GM10266 (cell line): ENCODE measurements around the gene H2AZ2.

ENCODE experiments used
- DNase-seq: peaks from one replicate; pipeline ENCODE4 v3.0.0; 2012; ENCODE audit errors: extremely low spot score
- CTCF ChIP-seq: IDR thresholded peaks from 2 replicates; pipeline ENCODE4 v1.5.1; 2012; ENCODE audit warnings: mild to moderate bottlenecking, low read depth; ENCODE audit not compliant: control insufficient read depth, insufficient read depth; ENCODE audit errors: missing control alignments

The H2AZ2 gene

DNA sequence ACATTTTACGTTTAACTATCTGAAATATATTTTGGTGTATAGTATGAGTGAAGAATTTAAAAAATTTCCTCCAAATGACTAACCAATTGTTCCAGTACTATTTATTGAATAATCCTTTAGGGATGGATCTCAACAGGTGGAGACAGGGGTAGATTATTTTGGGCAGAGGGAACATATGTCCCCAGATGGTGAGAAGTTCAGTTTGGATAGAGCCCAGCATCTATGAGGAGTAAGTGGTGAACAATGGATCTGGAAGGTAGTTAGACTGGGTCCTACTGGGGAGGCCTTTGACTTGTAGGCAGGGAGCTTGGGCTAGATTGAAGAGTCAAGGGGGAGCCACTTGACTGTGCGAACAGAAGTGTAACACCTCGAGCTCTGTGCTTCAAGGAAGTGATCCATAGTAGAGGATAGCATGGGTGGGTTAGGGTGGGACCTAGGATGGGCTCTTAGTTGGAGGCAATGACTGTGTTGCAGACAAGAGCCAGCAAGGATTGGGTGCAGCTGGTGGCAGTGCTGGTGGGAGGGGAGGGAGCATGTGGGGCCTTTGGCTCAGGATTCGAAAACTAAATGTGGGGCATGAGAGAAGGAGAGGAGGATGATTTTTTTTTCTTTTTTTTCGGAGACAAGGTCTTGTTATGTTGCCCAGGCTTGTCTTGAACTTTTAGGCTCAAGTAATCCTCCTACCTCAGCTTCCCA lies 41.3 kb upstream of the H2AZ2 start:
- no peak for DNase-seq
- no peak for TF ChIP-seq CTCF

DNA sequence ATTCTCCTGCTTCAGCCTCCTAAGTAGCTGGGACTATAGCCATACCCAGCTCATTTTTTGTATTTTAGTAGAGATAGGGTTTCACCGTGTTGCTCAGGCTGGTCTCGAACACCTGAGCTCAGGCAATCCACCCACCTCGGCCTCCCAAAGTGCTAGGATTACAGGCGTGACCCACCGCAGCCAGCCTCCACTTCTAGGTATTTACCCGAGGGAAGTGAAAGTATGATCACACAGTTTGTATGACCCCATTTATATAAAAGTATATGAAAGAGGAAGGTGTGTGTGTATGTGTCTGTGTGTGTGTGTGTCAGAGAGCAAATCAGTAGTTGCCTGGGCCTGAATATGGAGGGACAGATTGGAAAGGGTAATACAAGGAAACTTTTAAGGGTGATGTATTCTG lies 39.4 kb upstream of the H2AZ2 start:
- no peak for DNase-seq
- TF ChIP-seq CTCF, result no peak

GRCh38 chr7:44885394-44886317 lies 37.8 kb upstream of the H2AZ2 start, which contains the start of gene PURB:
PURB (minus strand) TSS chr7:44885530; CDS start chr7:44885348, 182 bp downstream.
- peak; percentile 96 for DNase-seq
- no peak for TF ChIP-seq CTCF

- DNase-seq, result peak; percentile 54
Measured at GRCh38 chr7:44884621-44885393, 36.9 kb upstream of the H2AZ2 start.

DNA sequence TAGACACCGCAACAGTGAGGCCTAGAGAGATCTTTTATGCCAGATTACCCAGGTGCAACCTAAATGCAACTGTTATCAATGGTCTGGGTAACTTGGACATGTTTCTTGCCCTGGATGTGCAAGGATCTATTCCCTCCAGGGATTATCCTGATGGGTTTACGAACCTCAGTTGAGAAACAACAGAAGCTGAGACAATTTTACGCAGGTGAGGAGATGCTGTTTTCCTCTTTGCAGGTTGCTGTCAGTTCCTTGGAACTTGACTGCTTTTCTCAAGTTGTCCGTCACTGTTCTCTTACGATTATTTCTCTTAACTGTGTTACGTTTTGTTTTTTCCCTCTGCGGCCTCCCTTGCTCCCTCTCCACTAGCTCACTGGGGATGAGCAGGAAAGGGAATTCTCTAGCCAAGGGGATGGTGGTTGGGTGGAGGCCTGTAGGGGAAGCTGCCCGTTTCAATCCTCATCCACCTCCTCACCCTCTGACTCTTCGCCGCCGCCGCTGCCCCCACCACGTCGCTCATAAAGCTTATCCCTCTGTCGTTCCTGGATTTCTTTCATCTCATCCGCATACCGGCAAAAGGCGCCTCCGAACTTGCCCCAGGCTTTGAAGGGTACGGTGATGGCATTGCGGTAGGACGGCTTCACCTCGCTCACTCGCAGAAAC lies 36.2 kb upstream of the H2AZ2 start:
- DNase-seq, result no peak
- TF ChIP-seq CTCF, result no peak

More at GRCh38 chr7:44884621-44885393, 36.9 kb upstream of the H2AZ2 start:
- no peak for TF ChIP-seq CTCF

- TF ChIP-seq CTCF, result no peak
- DNase-seq, result no peak
Measured at GRCh38 chr7:44882899-44883298, 35.0 kb upstream of the H2AZ2 start.
